Ectodermal cell (in vitro differentiated cells): Measurements from ENCODE around the gene ARSB.
"Not testable (repeated sequence)": the region's sequence is repeated elsewhere in the genome, so short reads cannot be mapped to it uniquely, and the experiment has no call there.

Source experiments
- H3K27ac ChIP-seq: 2 replicates; pipeline ENCODE4 v1.7.0; 2013; ENCODE audit warnings: mild to moderate bottlenecking, low read depth, low read length; ENCODE audit not compliant: insufficient read depth, poor library complexity, severe bottlenecking
- H3K27me3 ChIP-seq: 2 replicates; pipeline ENCODE4 v1.7.0; 2013; ENCODE audit warnings: mild to moderate bottlenecking, low read length; ENCODE audit not compliant: insufficient read depth, control insufficient read depth, poor library complexity, severe bottlenecking
- H3K36me3 ChIP-seq: one replicate; pipeline ENCODE4 v1.7.0; 2013; ENCODE audit warnings: low read length; ENCODE audit not compliant: control insufficient read depth, insufficient read depth
- H3K4me1 ChIP-seq: one replicate; pipeline ENCODE4 v1.7.0; 2013; ENCODE audit warnings: low read length; ENCODE audit not compliant: control insufficient read depth, insufficient read depth
- H3K4me3 ChIP-seq: 2 replicates; pipeline ENCODE4 v1.7.0; 2013; ENCODE audit warnings: low read depth, low read length, control low read depth; ENCODE audit not compliant: insufficient read depth
- H3K9me3 ChIP-seq: 2 replicates; pipeline ENCODE4 v1.7.0; 2013; ENCODE audit warnings: mild to moderate bottlenecking, low read length, moderate library complexity; ENCODE audit not compliant: control insufficient read depth
- WGBS, 2 experiments: methylation state at CpG; one replicate each; pipeline ENCODE4 v1.1.7; 2013; ENCODE audit warnings: missing lambda C conversion rate in 2 of 2; 5-methylcytosine and 5-hydroxymethylcytosine counted together

Gene ARSB

GRCh38 chr5:78851891-78852290 is 133.2 kb downstream of the ARSB start:
- not testable (repeated sequence) for H3K27me3 ChIP-seq, H3K4me1 ChIP-seq, H3K9me3 ChIP-seq, H3K27ac ChIP-seq, H3K4me3 ChIP-seq, H3K36me3 ChIP-seq
- 85 to 94% methylated on average over 3 to 4 of the region's 4 CpGs for WGBS, 2 experiments

GRCh38 chr5:78845470-78845869 is 139.6 kb downstream of the ARSB start:
- Histone ChIP-seq H3K4me3 (no peak overlapping the region), H3K4me1 (no peaks in the 10 kb centered on the region), H3K36me3 (no peaks in the 10 kb centered on the region), H3K27me3 (no peaks in the 10 kb centered on the region), H3K9me3 (no peaks in the 10 kb centered on the region), H3K27ac (no peak overlapping the region)
- 92 to 96% methylated on average over 3 of the region's 3 CpGs for WGBS, 2 experiments

GRCh38 chr5:78843436-78843835 is 141.7 kb downstream of the ARSB start:
- no peak overlapping the region for H3K27ac ChIP-seq
- no peak overlapping the region for H3K4me3 ChIP-seq
- H3K4me1 ChIP-seq = no peaks in the 10 kb centered on the region
- H3K27me3 ChIP-seq = no peaks in the 10 kb centered on the region
- no peaks in the 10 kb centered on the region for H3K36me3 ChIP-seq
- H3K9me3 ChIP-seq = no peaks in the 10 kb centered on the region
- WGBS, 2 experiments = 96 to 100% methylated on average over 1 of the region's 1 CpG

GRCh38 chr5:78841767-78842166 is 143.3 kb downstream of the ARSB start:
- Histone ChIP-seq H3K9me3 (no peaks in the 10 kb centered on the region), H3K36me3 (no peaks in the 10 kb centered on the region), H3K4me3 (no peak overlapping the region), H3K27ac (no peak overlapping the region), H3K27me3 (no peaks in the 10 kb centered on the region), H3K4me1 (no peaks in the 10 kb centered on the region)
- 100% methylated on average over 1 of the region's 2 CpGs; no CpG with 5 or more reads in 1 of the 2 experiments for WGBS, 2 experiments

DNA sequence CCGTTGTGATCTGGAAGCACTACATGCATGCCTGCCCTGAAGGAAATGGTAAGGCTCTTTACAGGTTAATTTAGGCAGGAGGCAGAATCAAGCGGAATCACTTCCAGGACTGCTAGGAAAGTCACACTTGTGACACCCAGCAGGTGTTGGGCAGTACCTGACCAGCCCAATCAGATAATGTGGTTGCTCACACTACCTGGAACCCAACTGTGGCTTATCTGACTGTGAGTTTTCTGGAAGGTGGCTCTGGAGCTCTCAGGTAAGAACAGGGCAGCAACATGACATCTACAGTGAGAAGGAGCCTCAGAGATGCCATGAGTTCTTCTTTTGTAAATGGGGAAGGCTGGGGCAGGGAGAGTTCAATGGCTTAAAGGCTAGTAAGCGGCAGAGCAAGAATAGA is 146.4 kb downstream of the ARSB start:
- WGBS, 2 experiments = 96 to 98% methylated on average over 3 of the region's 3 CpGs
- no peak overlapping the region for H3K27ac ChIP-seq
- no peaks in the 10 kb centered on the region for H3K4me1 ChIP-seq
- H3K27me3 ChIP-seq = no peaks in the 10 kb centered on the region
- H3K36me3 ChIP-seq = no peaks in the 10 kb centered on the region
- H3K4me3 ChIP-seq = no peak overlapping the region
- no peaks in the 10 kb centered on the region for H3K9me3 ChIP-seq

GRCh38 chr5:78837836-78838235 is 147.3 kb downstream of the ARSB start:
- 95 to 97% methylated on average over 5 of the region's 5 CpGs for WGBS, 2 experiments

DNA sequence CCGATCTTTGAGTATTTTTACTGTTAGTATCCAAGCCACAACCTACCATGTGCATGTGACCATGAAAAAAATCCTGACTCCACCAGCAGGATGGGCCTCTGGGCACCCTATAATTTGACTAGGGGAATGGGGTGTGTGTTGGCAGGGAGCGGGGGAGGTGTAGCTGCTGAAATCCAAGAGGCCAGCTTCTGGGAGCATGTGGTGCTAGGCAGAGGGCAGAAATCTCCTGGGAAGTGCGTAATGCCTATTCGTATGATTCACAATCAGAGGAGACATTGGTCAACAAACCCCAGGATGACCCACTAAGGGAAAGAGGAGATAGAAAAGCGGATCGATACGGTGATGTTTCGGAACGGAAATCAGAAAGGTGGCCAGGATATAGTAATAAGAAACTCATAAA is 149.9 kb downstream of the ARSB start:
- Histone ChIP-seq H3K27me3 (no peaks in the 10 kb centered on the region), H3K27ac (no peak overlapping the region), H3K4me1 (no peaks in the 10 kb centered on the region), H3K4me3 (no peak overlapping the region), H3K36me3 (no peaks in the 10 kb centered on the region), H3K9me3 (no peaks in the 10 kb centered on the region)
- 87 to 89% methylated on average over 7 to 9 of the region's 9 CpGs for WGBS, 2 experiments

More at GRCh38 chr5:78837836-78838235, 147.3 kb downstream of the ARSB start:
- Histone ChIP-seq H3K9me3 (no peaks in the 10 kb centered on the region), H3K36me3 (no peaks in the 10 kb centered on the region), H3K4me1 (no peaks in the 10 kb centered on the region), H3K4me3 (no peak overlapping the region), H3K27ac (no peak overlapping the region), H3K27me3 (no peaks in the 10 kb centered on the region)

GRCh38 chr5:78833284-78833683 is 151.8 kb downstream of the ARSB start:
- Histone ChIP-seq H3K27ac (no peak overlapping the region), H3K4me3 (no peak overlapping the region), H3K9me3 (no peaks in the 10 kb centered on the region), H3K27me3 (no peaks in the 10 kb centered on the region), H3K4me1 (no peaks in the 10 kb centered on the region), H3K36me3 (no peaks in the 10 kb centered on the region)
- 90 to 96% methylated on average over 3 of the region's 3 CpGs for WGBS, 2 experiments

DNA sequence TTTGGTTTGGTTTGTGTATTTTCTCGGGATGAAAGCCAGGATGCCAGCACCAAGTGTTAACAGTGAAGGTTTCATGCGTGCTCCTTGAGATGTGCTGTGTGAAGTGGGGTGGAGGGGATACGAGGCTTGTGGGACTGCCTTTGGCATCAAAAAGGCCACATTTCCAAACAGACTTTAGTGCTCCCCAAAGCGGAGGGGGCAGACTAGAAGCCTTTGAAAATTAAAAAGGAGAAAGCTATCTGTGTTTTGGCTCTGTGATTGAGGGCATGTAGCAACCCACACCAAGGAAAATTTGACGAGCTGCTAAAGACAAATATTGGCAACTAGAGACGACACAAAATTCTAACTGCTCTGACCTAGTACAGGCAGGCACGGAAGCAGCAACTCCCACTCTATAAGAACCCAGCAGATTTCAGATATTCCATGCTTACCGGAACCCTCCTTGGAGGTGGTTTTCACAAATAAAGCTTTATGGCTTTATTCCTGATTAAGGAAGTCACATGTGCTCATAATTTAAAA is 154.5 kb downstream of the ARSB start:
- Histone ChIP-seq H3K9me3 (no peaks in the 10 kb centered on the region), H3K4me3 (no peak overlapping the region)

DNA sequence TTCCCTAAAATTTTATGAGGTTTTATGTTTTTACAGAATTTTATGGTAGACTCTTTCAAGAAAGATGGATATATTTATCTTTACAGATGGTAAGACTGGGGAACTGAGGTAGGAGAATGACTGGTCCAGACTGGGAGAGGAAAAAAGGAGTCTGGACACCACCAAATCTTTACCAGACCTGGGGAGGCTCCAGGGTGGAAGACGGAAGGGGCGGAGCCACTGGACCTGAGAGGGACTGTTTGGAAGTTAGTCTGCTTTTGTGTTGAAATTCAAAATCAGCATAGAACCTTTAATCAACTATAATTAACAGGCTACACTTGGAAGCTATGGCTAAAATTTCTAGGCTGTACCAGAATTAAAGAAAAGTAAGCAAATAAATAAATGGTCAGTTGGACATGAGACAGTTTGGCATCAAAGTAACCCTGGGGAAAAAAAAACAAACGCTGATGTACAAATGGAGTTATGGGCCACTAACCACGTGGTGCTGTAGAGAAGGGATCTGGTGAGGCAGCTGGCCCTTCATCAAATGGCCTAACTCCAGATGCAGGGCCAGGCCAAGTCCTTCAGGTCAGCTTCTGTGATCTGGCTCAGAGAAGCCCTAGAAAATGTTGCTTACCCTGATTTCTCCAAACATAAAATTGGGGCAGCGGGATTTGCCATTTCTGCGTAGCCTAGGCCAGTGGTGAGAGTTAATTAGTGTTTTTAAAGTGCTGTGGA is 155.1 kb downstream of the ARSB start:
- no peaks in the 10 kb centered on the region for H3K36me3 ChIP-seq
- H3K4me1 ChIP-seq = no peaks in the 10 kb centered on the region
- H3K27me3 ChIP-seq = no peaks in the 10 kb centered on the region
- no peak overlapping the region for H3K4me3 ChIP-seq
- no peak overlapping the region for H3K27ac ChIP-seq
- 84 to 89% methylated on average over 6 of the region's 6 CpGs for WGBS, 2 experiments
- no peaks in the 10 kb centered on the region for H3K9me3 ChIP-seq

More for the DNA sequence above, 154.5 kb downstream of the ARSB start:
- Histone ChIP-seq H3K36me3 (no peaks in the 10 kb centered on the region), H3K27ac (no peak overlapping the region), H3K4me1 (no peaks in the 10 kb centered on the region), H3K27me3 (no peaks in the 10 kb centered on the region)
- WGBS, 2 experiments = 91 to 97% methylated on average over 8 of the region's 8 CpGs
